OCI-LY3 (cell line): Measurements from ENCODE around the gene CFAP57.

Source experiments
- H2AFZ ChIP-seq: fragments of 200-600, 300-600 bp; shearing (Covaris generic); 2 replicates; pipeline ENCODE4 v1.6.0; 2014; ENCODE audit warnings: antibody characterized with exemption, low read depth, low read length
- H3K27ac ChIP-seq: fragments of 200-600, 300-600 bp; sonication (generic); 2 replicates; pipeline ENCODE4 v1.5.1; 2014; ENCODE audit warnings: mild to moderate bottlenecking, low read length, moderate library complexity, mixed read lengths
- H3K27me3 ChIP-seq: fragments of 200-600, 300-600 bp; sonication (generic); 2 replicates; pipeline ENCODE4 v1.6.1; 2014; ENCODE audit warnings: low read depth, low read length, mixed read lengths
- H3K36me3 ChIP-seq: fragments of 200-600, 300-600 bp; sonication (generic); replicated peaks from 2 replicates; pipeline ENCODE3; 2014; ENCODE audit warnings: low read depth, low read length, mixed read lengths
- H3K4me1 ChIP-seq: fragments of 300-600, 200-600 bp; sonication (generic); 2 replicates; pipeline ENCODE4 v1.6.1; 2014; ENCODE audit warnings: low read length, mixed read lengths
- H3K4me2 ChIP-seq: fragments of 200-600, 300-600 bp; sonication (generic); 2 replicates; pipeline ENCODE4 v1.6.1; 2014; ENCODE audit warnings: low read length, mixed read lengths
- H3K4me3 ChIP-seq: fragments of 300-600, 200-600 bp; sonication (generic); 2 replicates; pipeline ENCODE4 v1.5.1; 2014; ENCODE audit warnings: antibody characterized with exemption, mild to moderate bottlenecking, low read length, moderate library complexity
- H3K79me2 ChIP-seq: fragments of 300-600, 200-600 bp; shearing (Covaris generic); 2 replicates; pipeline ENCODE4 v1.6.1; 2014; ENCODE audit warnings: mild to moderate bottlenecking, low read length, mixed read lengths
- H3K9ac ChIP-seq: fragments of 300-600, 200-600 bp; shearing (Covaris generic); 2 replicates; pipeline ENCODE4 v1.6.0; 2014; ENCODE audit warnings: mild to moderate bottlenecking, low read length, moderate library complexity
- H3K9me3 ChIP-seq: fragments of 200-600, 300-600 bp; shearing (Covaris generic); 2 replicates; pipeline ENCODE4 v1.6.1; 2014; ENCODE audit warnings: low read length, mixed read lengths; ENCODE audit not compliant: insufficient read depth
- H4K20me1 ChIP-seq: fragments of 200-600, 300-600 bp; sonication (generic); 2 replicates; pipeline ENCODE4 v1.6.1; 2016; ENCODE audit warnings: low read length, mixed read lengths; ENCODE audit not compliant: insufficient read depth
- CTCF ChIP-seq: fragments of 200-600, 300-600 bp; sonication (generic); IDR thresholded peaks from 2 replicates; pipeline ENCODE4 v1.5.1; 2014; ENCODE audit warnings: antibody characterized with exemption, low read length, low read depth
- EZH2phosphoT487 ChIP-seq: fragments of 200-600 bp; shearing (Covaris generic); IDR thresholded peaks from 2 replicates; pipeline ENCODE4 v1.6.1; 2018; ENCODE audit warnings: antibody characterized with exemption, mixed run types, low read depth

The CFAP57 gene

GRCh38 chr1:43253173-43253572 is 81.0 kb downstream of the CFAP57 start:
- Histone ChIP-seq H3K9me3 (no peaks in the 10 kb centered on the region), H3K36me3 (no peaks in the 10 kb centered on the region), H3K27ac (no peak overlapping the region), H4K20me1 (no peaks in the 10 kb centered on the region), H3K4me3 (no peak overlapping the region), H3K27me3 (peaks cover 4% of the 10 kb centered on the region; the same call in 1 of the 2 replicates), H3K4me1 (no peaks in the 10 kb centered on the region), H2AFZ (no peak overlapping the region), H3K4me2 (no peak overlapping the region), H3K79me2 (no peaks in the 10 kb centered on the region), H3K9ac (no peak overlapping the region)
- TF ChIP-seq CTCF, result no peak
- no peak for TF ChIP-seq EZH2phosphoT487

- TF ChIP-seq CTCF (no peak), EZH2phosphoT487 (no peak)
- H3K9me3 ChIP-seq, result no peaks in the 10 kb centered on the region
Observed at GRCh38 chr1:43253876-43254275, 81.7 kb downstream of the CFAP57 start.

GRCh38 chr1:43255438-43256210 is 83.5 kb downstream of the CFAP57 start:
- Histone ChIP-seq H2AFZ (no peak overlapping the region), H3K36me3 (no peaks in the 10 kb centered on the region), H3K27ac (no peak overlapping the region), H3K79me2 (no peaks in the 10 kb centered on the region), H3K9me3 (no peaks in the 10 kb centered on the region), H4K20me1 (no peaks in the 10 kb centered on the region), H3K4me2 (no peak overlapping the region), H3K9ac (no peak overlapping the region), H3K4me1 (no peaks in the 10 kb centered on the region), H3K4me3 (no peak overlapping the region), H3K27me3 (peaks cover 4% of the 10 kb centered on the region; the same call in 1 of the 2 replicates)
- TF ChIP-seq CTCF, result no peak
- no peak for TF ChIP-seq EZH2phosphoT487

More at GRCh38 chr1:43253876-43254275, 81.7 kb downstream of the CFAP57 start:
- no peaks in the 10 kb centered on the region for H3K4me1 ChIP-seq
- no peaks in the 10 kb centered on the region for H3K36me3 ChIP-seq
- H2AFZ ChIP-seq, result no peak overlapping the region
- no peak overlapping the region for H3K4me3 ChIP-seq
- no peaks in the 10 kb centered on the region for H4K20me1 ChIP-seq
- no peak overlapping the region for H3K9ac ChIP-seq
- H3K27ac ChIP-seq, result no peak overlapping the region
- H3K4me2 ChIP-seq, result no peak overlapping the region
- peaks cover 4% of the 10 kb centered on the region; the same call in 1 of the 2 replicates for H3K27me3 ChIP-seq
- no peaks in the 10 kb centered on the region for H3K79me2 ChIP-seq

- Histone ChIP-seq H3K4me1 (no peaks in the 10 kb centered on the region), H2AFZ (no peak overlapping the region)
- TF ChIP-seq EZH2phosphoT487, result no peak
- no peak for TF ChIP-seq CTCF
Observed at GRCh38 chr1:43256675-43257570, 84.8 kb downstream of the CFAP57 start.

More at GRCh38 chr1:43256675-43257570, 84.8 kb downstream of the CFAP57 start:
- Histone ChIP-seq H3K27ac (no peak overlapping the region), H3K9me3 (no peaks in the 10 kb centered on the region), H3K4me2 (no peak overlapping the region), H3K4me3 (no peak overlapping the region), H4K20me1 (no peaks in the 10 kb centered on the region), H3K27me3 (peaks cover 4% of the 10 kb centered on the region; the same call in 1 of the 2 replicates), H3K9ac (no peak overlapping the region), H3K79me2 (no peaks in the 10 kb centered on the region), H3K36me3 (no peaks in the 10 kb centered on the region)
